ENCODE results near the gene TUBGCP2.

DNA sequence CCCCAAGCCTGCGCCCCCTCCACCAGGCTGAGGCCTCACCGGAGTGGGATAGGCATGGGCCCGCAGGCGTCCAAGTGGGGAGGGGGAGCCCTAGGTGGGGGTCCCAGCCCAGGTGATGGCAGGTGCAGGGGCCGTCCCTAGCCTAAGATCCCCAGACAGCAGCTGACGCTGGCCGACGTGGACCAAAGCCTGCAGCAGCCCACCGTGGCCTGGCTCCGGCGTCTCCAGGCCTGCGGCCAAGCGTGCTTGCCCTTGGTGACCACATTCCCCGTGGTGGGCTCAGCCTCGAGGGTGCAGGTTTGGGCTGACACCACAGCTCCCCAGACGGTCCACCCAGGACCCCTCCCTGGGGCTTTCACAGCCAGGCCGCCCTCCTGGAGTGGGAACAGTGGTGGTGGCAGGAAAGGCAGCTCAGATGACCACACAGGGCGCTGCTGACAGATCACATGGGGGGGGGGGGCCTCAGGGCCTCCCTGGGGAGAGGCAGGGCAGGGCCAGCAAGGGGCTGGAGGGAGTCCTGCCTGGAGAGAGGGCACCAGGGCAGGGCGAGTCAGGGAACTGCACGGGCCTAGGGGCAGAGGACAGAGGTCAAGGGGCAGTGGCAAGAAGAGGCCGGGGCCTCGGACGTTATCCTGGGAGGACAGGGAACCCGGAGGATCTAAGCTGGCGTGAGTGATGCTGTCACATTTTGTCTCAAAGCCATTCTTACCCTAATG is 31.2 kb downstream of the TUBGCP2 start:
- TF ChIP-seq, protein P1, sequence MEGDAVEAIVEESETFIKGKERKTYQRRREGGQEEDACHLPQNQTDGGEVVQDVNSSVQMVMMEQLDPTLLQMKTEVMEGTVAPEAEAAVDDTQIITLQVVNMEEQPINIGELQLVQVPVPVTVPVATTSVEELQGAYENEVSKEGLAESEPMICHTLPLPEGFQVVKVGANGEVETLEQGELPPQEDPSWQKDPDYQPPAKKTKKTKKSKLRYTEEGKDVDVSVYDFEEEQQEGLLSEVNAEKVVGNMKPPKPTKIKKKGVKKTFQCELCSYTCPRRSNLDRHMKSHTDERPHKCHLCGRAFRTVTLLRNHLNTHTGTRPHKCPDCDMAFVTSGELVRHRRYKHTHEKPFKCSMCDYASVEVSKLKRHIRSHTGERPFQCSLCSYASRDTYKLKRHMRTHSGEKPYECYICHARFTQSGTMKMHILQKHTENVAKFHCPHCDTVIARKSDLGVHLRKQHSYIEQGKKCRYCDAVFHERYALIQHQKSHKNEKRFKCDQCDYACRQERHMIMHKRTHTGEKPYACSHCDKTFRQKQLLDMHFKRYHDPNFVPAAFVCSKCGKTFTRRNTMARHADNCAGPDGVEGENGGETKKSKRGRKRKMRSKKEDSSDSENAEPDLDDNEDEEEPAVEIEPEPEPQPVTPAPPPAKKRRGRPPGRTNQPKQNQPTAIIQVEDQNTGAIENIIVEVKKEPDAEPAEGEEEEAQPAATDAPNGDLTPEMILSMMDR (conservative IDR thresholded peaks at IDR 0.05; ENCODE audit: low read depth, low read length), result no peak
- TF ChIP-seq EZH2 (IDR thresholded peaks at IDR 0.05; ENCODE audit: borderline replicate concordance, low read depth, low read length, poor library complexity, severe bottlenecking), result no peak

All from A673 (cell line).